Raji (cell line): ENCODE data around the gene TMEM106C.

ENCODE experiments used
- POLR2A ChIP-seq: IDR thresholded peaks from 2 replicates; pipeline ENCODE4 v1.6.1; 2011; ENCODE audit warnings: low read depth, low read length, control low read depth; ENCODE audit not compliant: insufficient read depth

The TMEM106C gene

DNA sequence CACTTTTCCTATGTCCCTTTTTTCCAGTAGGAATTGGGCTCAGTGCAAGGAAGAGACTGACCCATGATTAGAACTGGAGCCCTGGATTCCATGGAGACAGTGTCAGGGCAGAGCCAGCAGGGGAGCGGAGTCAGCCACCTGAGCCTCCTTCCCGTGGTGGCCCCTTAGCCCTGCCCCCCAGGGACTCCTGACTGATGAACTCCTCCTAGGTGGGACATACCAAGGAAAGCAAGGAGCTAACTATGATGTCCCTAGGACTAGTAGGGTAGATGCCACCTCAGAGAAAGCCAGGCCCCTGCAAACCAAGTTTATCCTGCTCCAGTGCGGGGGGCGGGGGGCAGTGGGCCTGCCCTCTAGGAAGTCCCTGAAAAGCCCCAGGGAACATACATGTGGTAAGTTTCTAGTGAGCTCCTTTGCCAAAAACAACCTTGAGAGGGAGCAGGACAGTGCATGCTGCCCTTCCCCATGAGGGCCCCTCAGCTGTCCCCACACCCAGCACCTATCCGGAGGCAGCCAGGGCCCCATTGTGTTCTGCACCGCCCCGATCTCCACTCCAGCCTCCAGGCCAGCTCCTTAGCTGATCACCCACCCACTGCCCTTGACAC lies 47.1 kb downstream of the TMEM106C start:
- no peak for TF ChIP-seq POLR2A

DNA sequence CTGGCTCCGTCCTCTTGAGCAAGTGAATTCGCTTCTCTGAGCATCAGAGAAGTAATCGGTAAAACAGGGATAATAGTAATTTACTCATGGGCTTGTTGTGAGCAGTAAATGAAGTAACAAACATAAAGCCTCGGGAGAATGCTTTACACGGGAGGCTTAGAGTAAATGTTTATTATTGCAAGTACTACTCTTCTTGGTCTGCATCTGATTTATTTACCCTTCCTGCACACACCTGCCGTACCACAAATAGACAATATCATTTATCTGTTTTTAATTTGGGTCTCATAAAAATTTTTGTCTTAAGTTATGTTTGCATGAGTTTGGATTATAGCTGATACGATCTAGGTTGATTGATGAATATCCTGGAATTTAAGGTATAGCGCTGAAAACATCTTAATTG lies 48.7 kb downstream of the TMEM106C start:
- TF ChIP-seq POLR2A = no peak

DNA sequence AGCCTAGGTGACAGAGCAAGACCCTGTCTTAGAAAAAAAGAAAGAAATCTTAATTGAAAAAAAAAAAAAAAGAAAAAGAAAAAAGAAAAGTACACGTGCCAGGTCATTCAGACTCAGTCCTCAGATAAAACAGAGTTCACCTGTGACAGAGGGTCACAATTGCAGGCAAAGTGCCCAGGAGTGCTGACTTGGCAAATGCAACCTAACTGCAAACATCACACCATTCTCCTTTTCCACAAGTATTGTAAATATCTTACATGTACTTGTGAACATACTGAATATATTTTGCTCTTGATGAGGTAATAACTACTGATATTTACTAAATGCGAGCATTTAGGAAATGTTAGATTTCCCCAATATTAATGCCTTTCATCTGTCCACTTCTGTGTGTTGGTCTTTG lies 49.9 kb downstream of the TMEM106C start:
- no peak for TF ChIP-seq POLR2A

DNA sequence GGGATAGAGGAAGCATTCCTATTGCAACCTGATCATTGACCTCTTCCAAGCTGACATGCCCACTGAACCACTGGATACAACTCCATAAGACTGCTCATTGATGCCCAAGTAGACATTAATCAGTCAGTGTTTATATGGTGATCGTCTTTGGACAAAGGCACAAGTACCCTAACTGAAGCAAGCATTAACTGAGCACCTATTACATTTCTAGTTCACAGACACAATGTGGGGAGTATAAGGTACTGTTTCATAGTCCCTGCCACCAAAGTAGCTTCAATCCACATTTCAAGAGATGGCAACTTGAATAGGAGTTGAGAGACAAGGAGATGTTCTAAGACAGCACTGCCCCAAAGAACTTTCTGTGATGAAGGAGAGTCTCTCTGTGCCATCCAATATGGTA lies 51.7 kb downstream of the TMEM106C start:
- TF ChIP-seq POLR2A = no peak

DNA sequence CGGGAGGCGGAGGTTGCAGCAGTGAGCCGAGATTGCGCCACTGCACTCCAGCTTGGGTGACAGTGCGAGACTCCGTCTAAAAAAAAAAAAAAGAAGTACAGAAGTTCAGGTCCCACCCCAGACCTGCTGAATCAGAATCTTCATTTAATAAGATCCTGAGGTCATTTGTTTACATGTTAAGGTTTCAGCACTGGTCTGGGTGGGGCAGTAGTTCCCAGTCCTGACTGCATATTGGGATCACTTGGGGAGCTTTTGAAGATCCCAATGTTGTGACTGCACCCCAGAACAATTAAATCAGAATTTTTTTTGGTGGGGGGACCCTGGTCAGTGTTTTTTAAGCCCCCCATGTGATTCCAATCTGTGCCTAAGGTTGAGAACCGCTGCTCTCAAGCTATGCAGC lies 52.6 kb downstream of the TMEM106C start:
- no peak for TF ChIP-seq POLR2A

DNA sequence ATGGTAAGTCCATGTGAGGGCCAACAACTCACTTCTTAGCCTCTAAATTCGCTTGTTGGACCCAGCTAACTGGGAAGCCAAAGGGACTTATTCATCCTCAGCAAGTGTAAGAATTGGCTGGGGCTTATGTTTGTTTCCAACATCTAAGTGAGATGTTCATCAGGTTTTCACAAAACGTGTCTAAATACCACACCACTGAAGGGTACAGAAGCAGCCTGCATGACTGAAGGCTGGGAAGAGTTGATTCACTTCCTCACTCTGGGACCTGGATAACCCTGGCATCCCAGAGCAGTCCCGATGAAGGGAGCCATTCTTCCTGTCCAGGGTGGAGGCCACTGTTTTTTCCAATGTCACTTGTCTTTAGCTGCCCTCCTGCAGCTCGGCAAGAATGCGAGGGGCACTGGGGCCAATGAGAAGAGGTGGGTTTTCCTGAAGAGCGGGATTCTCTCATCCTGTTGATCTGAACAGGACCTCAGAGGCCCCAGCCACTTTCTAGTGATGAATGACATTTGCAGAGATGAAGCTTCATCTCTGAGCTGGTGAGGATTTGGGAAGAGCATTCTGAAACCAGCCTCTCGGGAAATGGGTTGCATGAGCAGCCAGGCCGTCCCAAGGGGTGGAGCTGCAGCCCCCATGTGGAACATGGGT lies 53.1 kb downstream of the TMEM106C start:
- TF ChIP-seq POLR2A = no peak

DNA sequence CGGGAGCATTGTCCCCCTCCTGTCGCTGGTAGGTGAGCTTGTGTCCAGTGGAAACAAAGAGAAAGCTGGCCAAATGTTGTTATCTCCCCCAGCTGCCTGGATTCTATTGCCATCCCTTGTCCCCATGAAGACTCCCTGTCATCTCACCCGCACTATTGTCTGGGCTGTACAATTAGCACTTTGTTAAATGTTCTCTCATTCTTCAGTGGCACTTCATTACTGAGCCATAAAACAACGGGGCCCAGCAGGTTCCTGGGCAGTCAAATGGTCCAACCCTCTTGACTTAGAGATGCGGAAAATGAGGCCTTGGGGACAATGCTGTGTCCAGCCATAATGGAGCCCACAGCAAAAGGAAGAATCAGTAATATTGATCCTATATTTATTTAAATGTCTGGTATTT lies 54.1 kb downstream of the TMEM106C start:
- no peak for TF ChIP-seq POLR2A

DNA sequence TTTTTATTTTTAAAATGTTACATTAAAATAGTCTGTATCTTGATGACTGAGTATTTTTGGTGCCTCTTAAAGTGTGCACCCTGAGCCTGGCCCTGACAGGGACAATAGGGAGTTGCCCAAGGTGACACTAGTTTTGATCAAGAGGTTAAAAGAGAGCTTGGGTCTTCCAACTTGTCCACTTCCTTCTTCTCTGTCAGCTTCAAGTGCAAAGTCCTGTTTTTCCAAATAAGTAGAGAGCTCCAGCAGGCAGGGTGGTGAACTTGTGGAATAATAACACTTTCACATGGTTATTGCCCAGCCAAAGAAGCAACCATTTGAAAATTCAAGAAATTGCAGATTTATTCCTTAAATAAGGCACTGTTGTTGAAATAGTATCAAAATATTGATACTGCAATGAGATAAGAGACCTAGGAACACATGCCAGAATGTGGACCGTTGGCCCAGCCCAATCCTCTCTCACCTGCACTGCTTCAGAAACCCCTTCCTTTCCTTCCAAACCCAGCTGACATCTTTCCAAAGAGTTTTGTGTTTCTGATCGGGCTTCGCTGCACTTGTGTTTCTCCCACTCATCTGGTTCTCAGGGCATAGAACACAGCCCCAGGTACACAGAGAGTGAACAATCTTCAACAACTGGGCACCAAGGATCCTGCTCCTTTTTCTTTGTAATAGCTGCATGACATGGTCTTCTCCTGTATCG lies 54.7 kb downstream of the TMEM106C start:
- no peak for TF ChIP-seq POLR2A
